GM23338 (cell line): ENCODE measurements around the gene L3MBTL4. TPM values are rescaled to one million over a fixed set of nuclear protein-coding genes. Genes with fewer than 3 reads are reported as not detected.

Experiments
- ATAC-seq: fragments of 200-7000 bp; cut with Tn5 transposase; 3 replicates; pipeline ENCODE4 v1.9.1; 2020
- DNase-seq: peaks from one replicate; pipeline ENCODE4 v3.0.0-alpha.2; 2015; ENCODE audit warnings: low spot score
- H2AFZ ChIP-seq: fragments of 200-600 bp; sonication (generic); 2 replicates; pipeline ENCODE4 v1.8.0; 2016; ENCODE audit warnings: antibody characterized with exemption, mild to moderate bottlenecking, moderate library complexity
- H3F3A ChIP-seq: fragments of 200-600 bp; sonication (generic); replicated peaks from 2 replicates; pipeline ENCODE4 v1.8.0; 2017; ENCODE audit warnings: antibody characterized with exemption, mixed run types, low read depth
- H3K27ac ChIP-seq: fragments of 200-600 bp; sonication (generic); 2 replicates; pipeline ENCODE4 v1.6.1; 2016; ENCODE audit warnings: low read depth
- H3K27me3 ChIP-seq: fragments of 200-600 bp; sonication (generic); 2 replicates; pipeline ENCODE4 v1.8.0; 2016; ENCODE audit warnings: mild to moderate bottlenecking, mixed run types, moderate library complexity; ENCODE audit not compliant: insufficient read depth
- H3K36me3 ChIP-seq: fragments of 200-600 bp; sonication (generic); 2 replicates; pipeline ENCODE4 v1.8.0; 2016; ENCODE audit warnings: mild to moderate bottlenecking; ENCODE audit not compliant: insufficient read depth
- H3K4me1 ChIP-seq: fragments of 200-600 bp; sonication (generic); 2 replicates; pipeline ENCODE4 v1.8.0; 2016; ENCODE audit warnings: mild to moderate bottlenecking, moderate library complexity; ENCODE audit not compliant: insufficient read depth
- H3K4me2 ChIP-seq: fragments of 200-600 bp; sonication (generic); 2 replicates; pipeline ENCODE4 v1.7.1; 2017; ENCODE audit warnings: mixed run types
- H3K4me3 ChIP-seq: fragments of 200-600 bp; sonication (generic); 2 replicates; pipeline ENCODE4 v1.6.1; 2016; ENCODE audit warnings: mixed run types
- H3K79me2 ChIP-seq: fragments of 200-600 bp; sonication (generic); replicated peaks from 2 replicates; pipeline ENCODE4 v1.8.0; 2017; ENCODE audit warnings: mild to moderate bottlenecking; ENCODE audit not compliant: insufficient read depth
- H3K9me2 ChIP-seq: fragments of 200-600 bp; sonication (generic); 2 replicates; pipeline ENCODE4 v1.8.0; 2017; ENCODE audit not compliant: insufficient read depth
- H4K20me1 ChIP-seq: fragments of 200-600 bp; sonication (generic); replicated peaks from 2 replicates; pipeline ENCODE4 v1.8.0; 2017; ENCODE audit warnings: mild to moderate bottlenecking; ENCODE audit not compliant: insufficient read depth
- H3K27ac Mint-ChIP-seq: 2 replicates; pipeline ENCODE4 v1.8.0; 2020; ENCODE audit warnings: inconsistent platforms, mild to moderate bottlenecking, moderate library complexity, mixed read lengths
- H3K27me3 Mint-ChIP-seq: 3 replicates; pipeline ENCODE4 v1.8.0; 2022; ENCODE audit warnings: low read depth, mild to moderate bottlenecking, moderate library complexity, mixed read lengths, inconsistent platforms; ENCODE audit not compliant: insufficient read depth, poor library complexity
- H3K36me3 Mint-ChIP-seq: 3 replicates; pipeline ENCODE4 v1.8.0; 2021; ENCODE audit warnings: low read depth, mild to moderate bottlenecking, inconsistent platforms, moderate library complexity, mixed read lengths
- H3K4me1 Mint-ChIP-seq: 3 replicates; pipeline ENCODE4 v1.8.0; 2020; ENCODE audit warnings: mild to moderate bottlenecking, inconsistent platforms, mixed read lengths
- H3K4me3 Mint-ChIP-seq: 3 replicates; pipeline ENCODE4 v1.8.0; 2021; ENCODE audit warnings: moderate library complexity, mild to moderate bottlenecking, inconsistent platforms, mixed read lengths
- H3K9me3 Mint-ChIP-seq: 3 replicates; pipeline ENCODE4 v1.8.0; 2020; ENCODE audit warnings: moderate library complexity, mild to moderate bottlenecking, inconsistent platforms, mixed read lengths
- CTCF ChIP-seq, 2 experiments: fragments of 200-600 bp in 1 of 2; sonication (generic) in 1 of 2; conservative IDR thresholded peaks; 2 replicates each; pipeline versions ENCODE4 v1.5.1 to v1.6.1; 2016 to 2017; ENCODE audit warnings: antibody characterized with exemption in 2 of 2, low read depth in 2 of 2, mild to moderate bottlenecking in 2 of 2, moderate library complexity in 1 of 2
- ETS1 ChIP-seq: IDR thresholded peaks from 2 replicates; pipeline ENCODE4 v1.6.1; 2016; ENCODE audit warnings: antibody characterized with exemption
- POLR2AphosphoS5 ChIP-seq: IDR thresholded peaks from 2 replicates; pipeline ENCODE4 v1.6.1; 2016; ENCODE audit warnings: antibody characterized with exemption, low read depth
- REST ChIP-seq: IDR thresholded peaks from one replicate; pipeline ENCODE4 v1.6.1; 2018; ENCODE audit warnings: antibody characterized with exemption; ENCODE audit not compliant: unreplicated experiment
- STAT1 ChIP-seq: IDR thresholded peaks from one replicate; pipeline ENCODE4 v1.6.1; 2016; ENCODE audit warnings: antibody characterized with exemption; ENCODE audit not compliant: unreplicated experiment
- ZNF114 ChIP-seq: fragments of 250-450 bp; sonication (Bioruptor Pico); IDR thresholded peaks from 2 replicates; pipeline ENCODE4 v1.5.0; 2020; ENCODE audit warnings: mild to moderate bottlenecking, moderate library complexity
- ZNF331 ChIP-seq: fragments of 250-450 bp; sonication (Bioruptor Pico); IDR thresholded peaks from 2 replicates; pipeline ENCODE4 v1.5.0; 2020; ENCODE audit warnings: low read depth, mild to moderate bottlenecking, moderate library complexity
- ZNF462 ChIP-seq: fragments of 250-450 bp; sonication (Bioruptor Pico); IDR thresholded peaks from 2 replicates; pipeline ENCODE4 v1.5.0; 2020; ENCODE audit warnings: mild to moderate bottlenecking, moderate library complexity
- polyA plus RNA-seq: library from polyadenylated mRNA; unstranded; fragments of >200 nt; fragmentation: Nextera tagmentation; extraction: Ambion mirVana; gene quantifications from 2 replicates; pipeline ENCODE4 v1.2.1, GENCODE V29; 2016
- total RNA-seq: library from RNA; depleted of rRNA; stranded (reverse); fragments of >200 nt; shearing (Covaris generic); gene quantifications from 2 replicates; pipeline ENCODE4 v1.2.3, GENCODE V29; 2014

L3MBTL4 gene
- total and polyA plus RNA-seq, 2 experiments from 2014 or later, result 0.48 to 2.8 TPM

- no peak overlapping the region for H3K4me2 ChIP-seq
- H3K4me3 Mint-ChIP-seq, result no peak overlapping the region
- H3K27ac Mint-ChIP-seq, result peak overlapping the region; percentile 12; the same call in 1 of the 2 replicates
- H3K27me3 ChIP-seq, result no peaks in the 10 kb centered on the region
- H3K27me3 Mint-ChIP-seq, result peaks cover 2% of the 10 kb centered on the region
- no peaks in the 10 kb centered on the region for H4K20me1 ChIP-seq
- H3K9me2 ChIP-seq, result 0 out of 2 replicates have a peak, but pooled peaks cover 5% of the 10 kb centered on the region
- peaks cover 9% of the 10 kb centered on the region; the same call in 2 of the 3 replicates for H3K4me1 Mint-ChIP-seq
- no peak overlapping the region for H2AFZ ChIP-seq
- H3K27ac ChIP-seq, result no peak overlapping the region; the same call in 1 of the 2 replicates
- H3F3A ChIP-seq, result no peaks in the 10 kb centered on the region
- no peak overlapping the region for H3K4me3 ChIP-seq
- H3K9me3 Mint-ChIP-seq, result 0 out of 3 replicates have a peak, but pooled peaks cover 2% of the 10 kb centered on the region
- DNase-seq, result peak; percentile 37
- no peaks in the 10 kb centered on the region for H3K79me2 ChIP-seq
- no peaks in the 10 kb centered on the region for H3K36me3 ChIP-seq
- H3K36me3 Mint-ChIP-seq, result no peaks in the 10 kb centered on the region
- no peak for ATAC-seq
- no peak for TF ChIP-seq REST
- TF ChIP-seq STAT1, result no peak
- TF ChIP-seq ETS1, result no peak
- no peak for TF ChIP-seq POLR2AphosphoS5
- no peak for TF ChIP-seq ZNF114 (CRISPR knock-in tag)
- TF ChIP-seq ZNF331 (CRISPR knock-in tag), result no peak
- no peak for TF ChIP-seq ZNF462 (CRISPR knock-in tag)
- TF ChIP-seq CTCF (conservative IDR thresholded peaks at IDR 0.05; ENCODE audit: low read depth in 2 of 2), result no peak
- H3K4me1 ChIP-seq, result peaks cover 4% of the 10 kb centered on the region; the same call in 1 of the 2 replicates
Observed at GRCh38 chr18:6239716-6240115, 175.0 kb downstream of the L3MBTL4 start.
